Retinal pigment epithelial cell (primary cell): ENCODE results near the gene STAT3.

Experiments
- DNase-seq: peaks from one replicate; pipeline ENCODE4 v3.0.0-alpha.2; 2010; ENCODE audit warnings: low read depth
- H3K4me3 ChIP-seq: 2 replicates; pipeline ENCODE4 v1.5.1; 2011; ENCODE audit warnings: mild to moderate bottlenecking, low read length, control low read depth, moderate library complexity
- CTCF ChIP-seq: conservative IDR thresholded peaks from 2 replicates; pipeline ENCODE4 v1.5.1; 2011; ENCODE audit warnings: low read depth, low read length, control low read depth, inconsistent platforms

Gene STAT3

GRCh38 chr17:42286411-42287221 lies 101.6 kb downstream of the STAT3 start:
- DNase-seq = no peak
- no peak for TF ChIP-seq CTCF
- no peak overlapping the region for H3K4me3 ChIP-seq

DNA sequence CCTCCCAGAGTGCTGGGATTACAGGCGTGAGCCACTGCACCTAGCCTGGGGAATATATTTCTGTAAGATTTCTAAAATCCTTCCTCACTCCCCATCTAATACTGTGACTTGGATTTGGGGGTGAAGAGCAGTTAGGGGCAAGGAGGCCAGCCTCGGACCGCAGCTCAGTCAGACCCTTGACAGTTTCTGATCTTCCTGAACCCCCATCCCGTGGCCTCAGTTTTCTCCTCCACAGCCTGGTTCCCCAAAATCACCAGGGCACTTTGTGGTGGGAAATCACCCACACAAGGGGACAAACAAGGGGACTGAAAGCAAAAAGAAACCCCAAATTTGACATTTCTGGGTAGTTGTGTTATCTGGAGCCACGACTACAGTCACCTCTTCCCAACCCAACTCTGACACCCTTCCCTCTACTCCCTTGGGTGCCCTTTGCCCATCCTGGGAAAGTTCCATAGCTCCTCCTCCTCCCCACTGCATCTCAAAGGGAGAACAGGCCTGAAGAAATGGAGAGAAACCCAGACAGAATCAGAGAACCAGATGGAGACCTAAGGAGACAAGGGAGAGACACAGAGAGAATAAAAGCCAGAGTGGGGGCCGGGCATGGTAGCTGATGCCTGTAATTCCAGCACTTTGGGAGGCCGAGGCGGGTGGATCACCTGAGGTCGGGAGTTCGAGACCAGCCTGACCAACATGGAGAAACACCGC lies 102.7 kb downstream of the STAT3 start:
- no peak for TF ChIP-seq CTCF
- no peak overlapping the region for H3K4me3 ChIP-seq
- DNase-seq = no peak

GRCh38 chr17:42284566-42284965 lies 103.7 kb downstream of the STAT3 start:
- H3K4me3 ChIP-seq = no peak overlapping the region
- no peak for DNase-seq
- no peak for TF ChIP-seq CTCF

GRCh38 chr17:42284024-42284369 lies 104.2 kb downstream of the STAT3 start:
- no peak for DNase-seq
- no peak overlapping the region for H3K4me3 ChIP-seq
- no peak for TF ChIP-seq CTCF

DNA sequence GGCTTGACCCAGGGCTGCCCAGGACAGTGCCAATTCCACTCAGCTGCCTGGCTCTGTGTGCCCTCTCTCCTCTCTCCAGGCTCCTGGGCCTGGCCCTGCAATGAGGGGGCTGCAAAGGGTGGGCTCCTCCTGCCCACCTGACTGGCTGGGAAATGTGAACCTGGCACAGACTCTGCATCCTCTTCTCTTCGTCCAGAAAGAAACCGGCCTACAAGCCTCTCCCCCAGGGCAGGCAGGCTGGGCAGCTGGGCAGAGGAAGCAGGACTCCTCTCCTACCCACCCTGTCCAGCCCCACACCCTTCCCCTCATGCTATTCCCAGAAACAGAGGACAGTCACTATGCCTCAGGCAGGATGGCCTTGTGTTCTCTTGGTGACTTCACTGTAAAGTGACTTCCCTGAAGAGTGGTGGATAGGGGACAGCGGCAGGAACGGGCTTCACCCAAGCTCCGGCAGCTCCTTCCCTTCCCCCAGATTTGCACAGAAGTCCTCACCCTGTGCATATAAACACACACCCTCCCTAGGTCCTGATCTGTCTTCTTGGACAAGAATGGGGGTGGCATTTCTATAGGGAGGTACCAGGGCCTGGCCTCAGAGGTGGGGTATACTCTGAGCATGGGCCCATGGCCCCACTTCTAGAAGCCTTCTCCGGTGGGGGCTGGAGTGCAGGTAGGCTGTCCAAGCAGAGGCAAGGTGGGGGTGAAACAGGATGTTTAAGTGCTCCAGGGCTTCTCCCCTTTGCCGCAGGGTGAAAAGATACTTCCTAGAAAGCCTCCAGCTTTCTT lies 104.8 kb downstream of the STAT3 start:
- no peak for DNase-seq
- no peak overlapping the region for H3K4me3 ChIP-seq
- no peak for TF ChIP-seq CTCF

GRCh38 chr17:42282478-42283080 lies 105.7 kb downstream of the STAT3 start:
- no peak for DNase-seq
- no peak overlapping the region for H3K4me3 ChIP-seq
- TF ChIP-seq CTCF = no peak
